GM19463 (cell line): Measurements from ENCODE around the gene BFSP2.

ENCODE experiments used
- ATAC-seq: cut with Tn5 transposase; IDR thresholded peaks from one replicate; pipeline ENCODE4 v1.9.1; 2021; ENCODE audit warnings: mild to moderate bottlenecking, moderate library complexity; ENCODE audit not compliant: unreplicated experiment

The BFSP2 gene

DNA sequence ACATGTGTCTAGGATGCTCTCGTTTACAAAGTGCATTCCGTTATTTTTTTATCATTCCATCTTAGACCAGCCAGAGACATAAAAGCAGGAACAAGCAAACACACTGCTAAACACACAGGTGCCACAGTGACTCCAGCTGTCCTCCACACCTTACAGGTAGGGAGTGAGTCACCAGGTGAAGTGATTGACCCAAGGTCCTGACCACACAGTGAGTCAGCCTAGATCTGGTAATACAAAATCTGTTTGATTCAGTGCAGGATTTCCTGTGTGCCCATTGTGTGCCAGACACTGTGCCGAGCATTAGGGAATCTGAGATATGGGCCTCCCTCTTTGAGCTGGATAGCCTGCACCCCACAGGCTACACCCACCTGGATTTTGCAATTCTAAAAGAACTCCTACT lies 16.7 kb upstream of the BFSP2 start:
- no peak for ATAC-seq

DNA sequence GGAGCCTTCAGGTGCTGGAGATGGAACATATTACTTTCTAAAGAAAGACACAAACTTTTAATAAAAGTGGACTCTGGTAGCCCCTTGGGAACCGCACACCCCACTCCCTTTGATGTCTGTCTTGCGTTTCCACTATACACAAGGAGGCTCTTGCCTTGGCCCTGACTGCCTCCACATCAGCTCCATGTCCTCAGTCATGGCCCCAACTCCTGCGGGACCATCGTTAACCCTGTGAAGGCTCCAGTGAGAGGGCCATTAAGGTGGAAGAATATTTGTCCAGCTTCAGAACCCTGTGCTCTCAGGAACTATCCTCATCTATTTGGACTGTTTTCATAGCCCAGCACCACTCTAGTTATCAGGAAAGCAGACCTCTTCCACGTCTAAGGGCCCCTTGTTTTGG lies 16.1 kb upstream of the BFSP2 start:
- ATAC-seq = no peak

DNA sequence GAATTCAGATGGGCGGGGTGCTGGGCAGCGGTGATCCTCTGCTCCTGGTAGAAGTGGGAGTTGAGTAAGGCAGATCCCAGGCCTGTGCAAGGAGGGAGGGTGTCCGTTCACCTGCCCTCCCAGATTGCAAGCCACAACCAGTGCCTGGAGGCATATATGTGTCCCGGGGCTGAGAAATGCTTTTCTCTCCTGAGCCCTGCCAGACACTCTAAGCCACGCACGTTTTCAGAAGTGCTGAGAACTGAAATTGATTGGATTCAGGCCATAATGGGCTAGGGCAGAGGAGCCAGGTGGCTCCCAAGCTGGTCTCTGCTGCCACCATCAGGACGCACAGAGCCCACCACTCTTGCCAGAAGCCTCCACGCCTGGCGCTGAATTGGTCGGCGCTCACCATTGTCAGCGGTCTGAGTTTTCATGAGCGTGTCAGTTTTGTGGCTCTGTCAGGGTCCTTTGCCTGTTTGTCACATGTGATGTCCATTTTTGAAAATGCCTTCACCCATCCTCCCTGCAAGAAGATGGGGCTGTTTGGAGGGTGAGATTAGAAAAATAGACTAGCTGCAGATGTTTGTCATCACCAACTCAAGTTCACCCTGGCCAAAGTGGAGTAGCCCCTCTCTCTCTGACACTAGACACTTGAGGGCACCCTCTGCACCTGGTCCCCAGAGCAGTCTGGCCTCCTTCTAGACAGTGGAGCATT lies 15.4 kb upstream of the BFSP2 start:
- ATAC-seq = peak; percentile 87

DNA sequence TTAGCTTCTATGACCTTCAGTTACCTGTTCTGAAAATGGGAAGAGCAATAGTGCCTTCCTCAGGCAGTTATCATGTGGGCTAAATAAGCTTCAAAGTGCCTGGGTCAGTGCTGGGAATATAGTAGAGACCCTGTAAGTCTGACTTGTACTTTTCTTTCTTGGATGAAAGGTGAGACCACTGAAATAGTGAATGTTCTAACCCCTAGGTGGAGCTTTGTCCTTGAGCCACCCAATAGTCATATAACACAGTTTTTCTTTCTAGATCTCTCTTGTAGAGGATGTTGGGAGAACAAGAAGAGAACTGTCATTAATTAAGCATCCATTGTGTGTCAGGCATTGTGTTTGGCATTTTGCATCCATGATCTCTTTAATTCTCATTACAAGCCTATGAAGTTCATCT lies 13.0 kb upstream of the BFSP2 start:
- no peak for ATAC-seq

DNA sequence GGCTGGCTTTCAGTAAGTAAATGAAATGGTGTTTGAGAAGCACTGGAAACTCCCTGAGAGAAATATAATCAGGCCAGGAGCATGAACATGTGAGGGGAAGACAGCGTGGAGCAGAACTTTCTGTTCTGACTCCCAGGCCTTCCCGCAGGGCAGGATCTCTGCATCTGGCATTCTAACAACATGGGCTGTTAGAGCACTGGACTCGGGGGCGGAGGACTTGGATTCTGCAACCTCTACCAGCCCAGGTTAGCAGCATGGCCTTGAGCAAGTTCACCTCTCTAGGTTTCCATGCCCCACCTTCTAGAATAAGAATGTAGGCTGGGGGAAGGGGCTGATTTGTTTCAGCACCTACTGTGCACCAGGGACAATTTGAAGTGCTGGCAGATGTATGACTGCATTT lies 12.5 kb upstream of the BFSP2 start:
- no peak for ATAC-seq

DNA sequence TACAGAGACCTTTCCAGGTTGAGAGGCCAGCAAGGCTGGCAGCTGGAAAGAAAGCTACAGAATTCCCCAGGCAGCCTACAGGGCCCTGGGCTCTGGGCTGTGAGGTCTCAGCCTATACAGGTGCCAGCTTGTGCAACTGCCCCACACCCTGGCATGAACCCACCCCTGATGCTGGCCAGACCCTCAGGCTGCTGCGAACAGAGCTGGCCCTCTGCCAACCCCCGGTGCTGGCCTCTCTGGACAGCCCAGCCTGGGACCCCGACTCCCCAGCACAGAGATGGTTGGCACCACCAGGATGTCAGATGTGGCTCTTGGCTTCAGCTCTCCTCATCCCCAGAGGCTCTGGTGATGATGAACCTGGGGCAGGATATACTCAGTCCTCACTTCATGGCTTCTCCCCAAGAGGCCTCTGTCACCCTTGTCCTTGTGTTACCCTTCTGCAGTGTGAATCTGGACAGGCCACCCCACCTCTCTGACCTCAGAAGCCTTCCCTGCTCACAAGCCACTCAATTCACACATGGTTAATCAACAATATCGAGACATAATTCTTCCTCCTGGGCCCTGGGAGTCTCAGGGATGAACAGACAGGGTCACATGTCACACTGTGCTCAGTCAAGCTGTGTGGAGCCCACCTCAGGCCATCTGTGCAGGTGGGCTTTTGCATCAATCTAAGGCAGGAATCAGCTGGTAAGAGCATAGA lies 11.0 kb upstream of the BFSP2 start:
- ATAC-seq = no peak

DNA sequence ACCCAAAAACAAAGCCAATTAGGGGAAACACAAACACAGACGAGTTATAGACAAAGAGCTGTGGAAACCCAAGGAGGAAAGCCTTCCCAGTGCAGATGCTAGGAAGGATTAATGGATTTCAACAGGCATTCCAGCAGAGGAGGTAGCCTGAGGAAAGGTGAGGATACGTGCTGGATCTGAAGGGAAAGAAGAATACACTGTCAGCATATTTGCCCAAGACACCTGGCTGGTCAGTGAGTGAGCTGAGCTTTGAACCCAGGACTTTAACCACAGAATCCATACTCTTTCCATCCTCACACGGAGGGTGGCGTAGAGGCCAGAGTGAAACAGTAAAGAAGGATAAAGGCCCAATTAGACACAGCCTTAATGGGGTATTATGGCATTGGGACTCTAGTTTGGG lies 9.1 kb upstream of the BFSP2 start:
- ATAC-seq = no peak

DNA sequence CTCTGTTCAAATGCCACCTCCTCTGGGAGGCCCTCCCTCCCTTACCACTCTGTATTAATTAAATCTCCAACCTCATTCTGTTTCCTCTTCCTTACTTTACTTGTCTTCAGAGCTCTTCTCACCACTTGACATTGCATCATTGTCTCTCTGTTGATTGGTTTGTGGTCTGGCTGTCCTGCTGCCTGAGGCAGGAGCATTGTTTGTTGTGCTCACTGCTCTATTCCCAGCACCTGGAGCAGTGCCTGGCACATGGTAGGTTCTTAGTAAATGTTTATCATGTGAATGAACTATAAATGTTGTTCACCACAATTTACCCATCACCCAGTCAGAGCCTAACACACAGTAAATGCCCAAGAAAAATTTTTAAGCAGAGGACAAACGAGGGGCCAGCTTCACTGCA lies 6.7 kb upstream of the BFSP2 start:
- no peak for ATAC-seq

DNA sequence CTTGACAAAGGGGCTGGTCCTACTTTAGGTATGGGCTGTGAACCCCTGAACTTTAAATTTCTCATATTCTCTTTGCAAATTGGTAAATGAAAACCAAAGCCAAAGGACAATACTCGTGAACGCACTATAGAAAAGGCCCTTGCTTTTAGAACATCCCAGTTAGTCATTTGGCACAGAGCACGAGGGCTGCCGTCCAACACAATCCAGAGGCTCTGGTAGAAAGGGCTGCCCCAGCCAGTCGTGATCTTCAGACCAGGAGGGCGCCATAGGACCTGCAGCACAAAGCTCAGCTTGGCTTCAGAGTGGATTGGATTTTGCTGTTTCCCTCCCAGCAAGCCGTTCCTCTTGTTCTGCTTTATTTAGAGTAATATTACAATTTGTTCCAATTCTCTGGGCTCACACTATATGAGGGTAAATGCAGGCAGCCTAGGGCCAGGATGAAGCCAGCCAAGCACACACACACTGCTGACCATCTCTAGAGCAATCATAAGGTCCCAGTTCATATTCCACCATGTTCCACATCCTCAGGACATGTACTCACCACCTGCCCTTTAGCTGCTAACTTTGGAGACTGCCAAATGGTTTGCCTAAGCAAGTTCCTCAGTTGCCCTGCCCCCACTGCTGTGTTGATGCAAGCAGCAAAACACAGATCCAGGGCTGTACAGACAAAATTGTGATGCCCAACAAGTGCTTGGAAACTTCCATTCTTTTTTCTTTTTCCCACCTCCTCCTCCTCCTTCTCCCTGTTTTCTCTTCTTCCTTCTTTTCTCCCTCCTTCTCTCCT lies 6.0 kb upstream of the BFSP2 start:
- no peak for ATAC-seq

DNA sequence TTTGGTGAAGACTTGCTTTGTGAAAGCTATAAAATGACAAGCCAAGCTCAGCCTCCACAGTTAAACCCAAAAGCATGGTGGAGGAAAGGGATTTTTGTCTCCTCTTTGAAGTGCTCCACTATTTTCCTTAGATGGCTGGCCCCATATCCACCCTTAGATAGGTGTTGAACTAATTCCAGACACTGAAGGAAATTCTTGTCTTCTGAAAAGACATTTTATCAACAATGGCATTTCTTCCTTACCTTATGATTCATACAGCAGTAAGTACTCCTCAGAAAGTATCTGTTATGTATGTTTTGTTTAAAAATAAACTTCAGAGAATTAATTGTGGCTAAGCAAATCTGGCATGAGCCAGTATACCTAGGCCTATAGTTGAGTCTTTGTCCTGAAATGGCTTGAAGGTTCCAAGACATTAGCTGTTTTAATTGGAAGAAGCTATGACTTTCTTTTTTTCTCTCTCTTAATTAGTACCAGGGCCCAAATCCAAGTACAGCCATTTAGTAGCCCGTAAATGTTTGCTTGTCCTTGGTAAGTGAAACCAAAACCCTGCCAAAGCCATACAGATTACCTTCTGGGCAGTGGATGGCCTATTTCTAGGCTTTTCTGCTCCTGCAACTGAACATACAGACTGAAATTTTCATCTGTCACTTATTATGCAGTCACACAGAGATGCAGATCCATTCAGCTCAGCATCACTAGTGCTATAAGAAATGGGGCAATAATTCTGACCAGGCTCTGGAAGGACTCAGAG lies 5.1 kb upstream of the BFSP2 start:
- ATAC-seq = no peak

DNA sequence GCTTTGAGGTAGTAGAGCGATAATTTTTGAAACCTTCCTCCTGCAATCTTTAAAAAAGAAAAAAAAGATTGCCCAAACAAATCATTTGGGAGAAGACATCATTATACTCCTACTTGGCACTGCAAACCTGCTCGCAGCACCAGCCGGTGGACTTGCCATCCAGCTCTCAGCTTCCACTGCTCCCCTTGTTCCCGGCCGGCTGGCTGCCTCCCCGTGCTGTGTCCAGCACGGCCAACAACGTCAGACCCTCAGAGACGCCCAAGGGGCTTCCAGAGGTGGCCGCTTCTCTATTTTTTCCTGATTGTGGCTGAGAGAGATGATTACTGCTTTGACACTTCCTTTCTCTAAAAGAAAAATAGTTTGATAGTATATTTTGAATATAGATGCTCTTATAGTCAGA lies 3.0 kb upstream of the BFSP2 start:
- no peak for ATAC-seq

DNA sequence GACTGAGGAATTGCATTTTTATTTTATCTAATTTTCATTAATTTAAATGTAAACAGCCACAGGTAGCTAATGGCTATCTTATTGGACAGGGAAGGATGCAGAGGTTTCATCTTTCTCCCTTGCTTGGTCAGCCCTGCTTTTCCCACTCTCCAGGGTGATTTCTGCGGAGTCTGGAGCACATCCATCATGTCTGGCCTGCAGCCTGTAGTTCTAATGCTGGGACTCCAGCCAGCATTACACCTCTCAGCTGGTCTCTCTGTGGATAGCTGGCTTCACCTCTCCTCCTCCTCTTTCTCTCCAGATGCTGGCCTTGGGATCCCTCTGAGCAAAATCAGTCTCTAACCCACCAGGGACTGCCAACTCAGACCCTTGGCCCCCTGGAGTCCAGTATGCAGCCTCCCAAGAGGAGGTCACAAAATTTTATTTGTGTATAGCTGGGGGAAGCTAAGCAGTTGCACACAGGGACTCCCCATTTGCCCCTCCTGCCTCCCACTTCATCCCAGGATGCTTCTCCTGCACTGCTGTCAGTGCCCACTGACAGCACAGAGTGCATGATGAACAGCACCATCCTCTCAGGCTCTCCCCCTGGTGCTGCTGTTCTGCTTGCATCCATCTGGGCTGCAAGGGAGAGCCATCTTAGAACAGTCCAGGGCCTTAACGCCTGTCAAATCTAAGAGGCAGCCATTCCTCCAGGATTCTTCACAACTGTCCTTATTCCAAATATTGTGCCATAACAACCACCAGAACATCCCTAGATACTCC lies 1.7 kb downstream of the BFSP2 start:
- no peak for ATAC-seq

DNA sequence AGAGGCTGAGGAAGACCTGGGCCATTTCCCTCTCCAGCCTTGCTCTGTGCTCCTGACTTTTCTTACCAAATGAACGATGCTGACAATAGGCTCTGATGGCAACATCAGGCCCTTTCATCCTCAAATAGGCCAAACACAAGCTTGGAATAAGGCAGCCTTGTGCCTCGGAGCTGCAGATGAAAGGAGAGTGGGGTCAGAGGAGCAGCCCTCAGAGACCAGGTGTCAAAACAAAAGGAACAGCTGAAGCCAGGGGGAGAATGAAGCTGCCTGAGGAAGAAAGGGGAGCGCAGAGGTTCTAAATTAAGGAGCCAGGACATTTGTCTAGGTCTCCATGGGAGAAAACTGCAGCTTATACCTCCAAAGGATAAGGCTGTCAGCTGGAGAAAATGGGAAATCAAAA lies 5.1 kb downstream of the BFSP2 start:
- no peak for ATAC-seq

DNA sequence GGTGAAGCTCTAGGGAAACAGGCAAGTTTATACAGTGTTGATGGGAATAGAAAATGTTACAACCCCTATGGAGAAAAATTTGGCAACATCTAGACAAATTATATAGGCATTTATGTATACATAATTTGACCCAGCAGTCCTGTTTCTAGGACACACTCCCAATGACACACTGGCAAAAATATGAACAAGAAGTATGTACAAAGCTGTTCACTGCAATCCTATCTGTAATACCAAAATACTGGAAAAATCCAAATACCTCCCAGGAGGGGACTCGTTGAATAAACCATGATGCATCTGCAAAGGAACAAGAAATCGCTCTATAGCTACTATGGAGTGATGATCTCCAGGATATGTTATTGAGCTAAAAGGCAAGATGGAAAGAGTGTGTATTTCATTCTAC lies 8.5 kb downstream of the BFSP2 start:
- ATAC-seq = no peak

DNA sequence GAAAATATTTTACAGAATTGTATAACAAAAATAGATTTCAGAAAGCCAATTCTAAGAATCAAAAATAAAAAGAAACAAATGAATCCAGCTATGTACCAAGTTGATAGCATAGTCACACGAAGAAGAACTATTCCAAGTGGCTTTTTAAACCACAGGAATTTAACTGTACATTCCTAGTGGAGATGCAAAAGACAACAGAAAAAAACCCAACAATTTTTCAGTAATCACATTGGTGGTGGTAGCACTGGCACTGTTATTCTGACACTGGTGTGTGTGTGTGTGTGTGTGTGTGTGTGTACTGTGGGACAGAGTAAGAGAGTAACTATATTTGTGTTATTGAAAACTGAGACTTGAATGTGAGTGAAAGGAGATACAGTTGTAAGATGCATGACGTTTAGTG lies 9.1 kb downstream of the BFSP2 start:
- ATAC-seq = no peak

DNA sequence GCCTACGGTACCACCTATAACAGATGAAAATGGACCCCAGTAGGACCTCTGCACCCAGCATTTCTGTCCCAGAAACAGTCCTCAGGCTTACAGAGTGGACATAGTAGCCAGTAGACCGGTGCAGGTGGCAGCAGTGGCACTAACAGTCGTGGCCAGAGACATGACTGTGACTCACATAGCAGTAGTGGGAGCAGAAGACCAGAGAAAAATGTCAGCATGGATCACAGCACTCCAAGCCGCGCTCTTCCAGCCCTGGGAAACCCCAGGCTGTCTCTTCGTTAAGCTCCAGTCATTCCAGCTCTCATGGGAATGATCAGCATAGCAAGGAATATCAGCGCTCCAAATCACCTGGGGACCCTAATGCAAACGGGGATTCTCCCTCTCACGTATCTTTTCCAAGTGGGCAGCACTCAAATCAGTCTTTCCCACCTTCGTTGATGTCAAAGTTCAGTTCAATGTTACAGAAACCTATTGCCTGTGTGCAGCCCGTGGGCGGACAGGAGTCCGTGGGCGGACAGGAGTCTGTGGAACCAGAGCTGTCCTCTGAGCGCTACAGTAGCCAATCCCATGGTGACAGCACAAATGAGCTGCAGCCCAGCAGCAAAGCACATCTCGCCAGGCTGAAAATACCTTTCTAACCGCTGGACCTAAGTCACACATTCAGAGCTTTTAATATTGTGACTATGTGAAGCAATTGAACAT lies 10.5 kb downstream of the BFSP2 start:
- no peak for ATAC-seq

DNA sequence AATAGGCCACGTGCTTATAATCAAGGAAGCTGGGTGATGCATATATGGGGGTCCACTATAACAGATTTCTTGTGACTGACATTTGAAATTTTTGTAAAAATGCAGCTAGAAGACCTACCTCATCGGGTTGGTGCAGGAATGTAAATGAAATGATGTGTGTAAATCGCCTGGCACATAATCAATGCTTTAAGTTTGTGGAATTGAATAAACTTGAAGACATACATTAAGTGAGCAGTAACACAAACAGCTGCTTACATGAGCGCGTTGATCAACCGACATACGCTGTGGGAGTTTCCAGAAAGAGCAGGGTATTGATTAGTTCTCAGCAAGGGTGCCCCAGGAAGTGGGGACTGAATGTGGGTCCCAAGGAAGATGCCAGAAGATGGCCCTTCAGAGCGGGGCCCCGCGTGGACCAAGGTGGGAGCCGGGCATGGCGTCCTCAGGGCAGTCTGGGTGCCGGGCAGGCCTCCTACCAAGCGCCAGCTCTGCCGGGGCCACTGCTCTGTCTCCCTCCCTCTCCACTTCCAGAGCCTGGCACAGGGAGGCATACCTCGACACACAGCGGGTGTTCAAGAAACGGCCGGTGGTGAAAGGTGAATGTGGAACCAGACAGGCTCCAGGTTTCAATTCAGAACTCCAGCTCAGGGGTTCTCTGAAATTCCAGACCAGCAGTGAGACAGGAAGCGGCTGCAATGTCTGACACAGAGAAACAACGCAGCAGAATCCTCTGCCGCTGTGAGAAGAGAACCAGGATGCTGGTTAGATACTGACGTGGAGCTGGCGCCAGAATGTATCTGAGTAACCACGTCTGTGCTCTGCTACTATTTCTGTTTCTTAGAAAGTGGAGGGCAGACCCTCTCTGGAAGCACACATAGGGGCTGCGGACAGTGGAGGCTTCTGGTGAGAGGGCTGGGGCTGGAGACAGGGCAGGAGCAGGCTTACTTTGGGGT lies 12.6 kb downstream of the BFSP2 start:
- ATAC-seq = no peak

DNA sequence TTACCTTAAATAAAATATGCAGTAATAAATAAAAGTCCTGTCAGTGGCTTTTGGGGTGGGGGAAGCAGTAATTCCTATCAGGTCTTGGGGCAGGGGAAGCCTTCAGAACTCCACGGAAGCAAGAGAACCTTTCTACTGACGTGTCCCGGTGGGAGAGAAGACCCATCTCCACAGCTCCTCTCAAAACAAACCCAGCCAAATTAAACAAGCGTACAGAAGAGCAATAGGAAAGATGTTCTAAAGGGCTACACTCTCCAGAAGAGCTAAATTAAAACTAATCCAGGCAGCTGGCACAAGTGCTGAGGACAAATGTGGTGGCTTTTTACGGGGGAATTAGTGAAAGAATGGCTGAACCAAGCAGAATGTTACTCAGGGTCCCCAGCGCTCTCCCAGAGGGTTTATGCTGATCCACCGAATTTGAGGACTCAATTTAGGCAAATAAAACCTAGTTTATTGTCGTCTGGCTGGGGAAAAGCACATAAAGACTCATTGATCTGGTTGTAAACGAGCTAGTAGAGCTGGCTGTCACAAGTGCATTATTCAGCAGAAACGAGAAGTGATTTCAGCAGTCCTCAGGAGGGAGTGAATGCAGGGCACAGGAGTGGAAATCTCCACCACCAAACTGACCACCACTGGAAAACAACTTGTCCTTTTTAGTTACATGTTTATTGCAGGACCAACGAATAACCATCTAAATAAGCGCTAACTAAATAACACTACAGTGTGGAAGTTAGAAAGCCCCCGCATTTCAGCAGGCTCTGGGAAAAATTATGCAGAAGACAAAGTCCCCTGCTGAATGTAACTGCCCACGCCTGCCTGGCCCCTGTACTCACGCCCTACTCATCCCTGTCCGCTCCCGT lies 13.5 kb downstream of the BFSP2 start:
- ATAC-seq = no peak
